ENCODE measurements around the gene RIMS4.

The RIMS4 gene

GRCh38 chr20:44736170-44737021 lies 74.0 kb downstream of the RIMS4 start:
- peak; percentile 38 for DNase-seq

- DNase-seq, result no peak
Observed at GRCh38 chr20:44735816-44736169, 74.6 kb downstream of the RIMS4 start.

DNA sequence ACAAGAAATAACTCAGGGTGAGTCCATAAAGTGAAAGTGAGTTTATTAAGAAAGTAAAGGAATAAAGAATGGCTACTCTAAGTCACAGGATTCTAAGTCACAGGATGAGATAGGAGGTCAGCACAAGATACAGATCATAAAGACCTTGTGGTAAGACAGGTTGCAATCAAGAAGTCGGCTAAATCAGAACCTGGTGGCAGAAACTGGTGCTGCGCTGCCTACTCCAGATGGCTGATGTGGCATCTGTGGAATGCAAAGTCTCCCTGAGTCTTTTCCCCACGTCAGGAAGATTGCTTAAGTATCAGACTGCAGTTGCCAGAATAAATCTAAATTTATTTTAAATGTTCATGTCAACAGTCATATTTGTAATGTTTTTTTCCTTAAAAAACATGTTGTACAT lies 75.4 kb downstream of the RIMS4 start:
- no peak for DNase-seq

GRCh38 chr20:44733341-44734069 lies 76.8 kb downstream of the RIMS4 start:
- DNase-seq, result peak; percentile 45

- no peak for DNase-seq
Observed at GRCh38 chr20:44732327-44732726, 78.0 kb downstream of the RIMS4 start.

DNA sequence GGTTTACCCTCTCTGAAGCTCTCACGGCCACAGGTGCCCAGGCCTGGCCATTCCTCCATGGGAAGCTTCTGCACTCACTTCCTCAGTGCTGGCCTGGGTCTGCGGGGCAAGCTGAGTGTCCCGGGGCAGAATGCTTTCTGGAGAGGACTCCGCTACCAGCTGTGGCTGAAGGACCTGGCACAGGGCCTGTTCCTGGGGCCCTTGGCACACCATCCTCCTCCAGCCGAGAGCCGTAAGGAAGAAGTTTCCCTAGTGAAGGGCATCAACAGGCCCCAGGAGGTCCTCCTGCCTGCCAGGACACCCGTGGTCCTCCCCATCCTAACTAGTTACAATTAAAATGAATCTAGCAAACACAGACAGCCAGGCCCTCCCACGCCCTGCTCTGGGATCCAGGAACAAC lies 78.7 kb downstream of the RIMS4 start:
- no peak for DNase-seq

- no peak for DNase-seq
Observed at GRCh38 chr20:44730441-44730840, 79.9 kb downstream of the RIMS4 start.

DNA sequence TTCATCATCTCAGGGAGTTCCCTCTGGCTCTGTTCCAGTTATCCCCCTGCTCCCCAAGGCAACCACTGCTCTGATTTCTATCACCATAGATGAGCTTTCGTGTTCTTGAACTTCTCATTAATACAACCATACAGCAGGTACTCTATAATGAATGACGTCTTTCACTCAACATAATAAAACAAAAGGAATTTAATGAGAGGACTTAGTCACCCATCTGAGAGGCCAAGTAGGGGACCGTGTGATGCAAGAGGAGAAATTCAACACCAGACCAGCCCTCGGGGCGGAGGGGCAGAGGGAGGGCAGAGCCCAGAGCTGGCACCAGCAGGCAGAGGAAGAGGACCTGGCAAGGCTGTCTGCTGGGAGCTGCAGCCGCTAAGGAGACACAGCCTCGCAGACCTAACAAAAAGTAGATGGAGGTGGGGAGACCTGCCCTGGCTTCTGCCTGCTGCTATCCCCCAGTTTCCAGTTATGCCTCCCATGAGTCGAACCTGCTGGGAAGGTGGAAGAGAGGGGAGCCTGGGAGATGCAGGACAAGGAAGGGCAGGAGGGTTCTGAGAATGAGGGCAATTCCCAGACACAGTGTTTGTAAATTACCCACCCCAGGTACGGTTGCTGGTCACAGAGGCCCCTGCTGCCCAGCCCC lies 81.4 kb downstream of the RIMS4 start:
- peak; percentile 43 for DNase-seq

DNA sequence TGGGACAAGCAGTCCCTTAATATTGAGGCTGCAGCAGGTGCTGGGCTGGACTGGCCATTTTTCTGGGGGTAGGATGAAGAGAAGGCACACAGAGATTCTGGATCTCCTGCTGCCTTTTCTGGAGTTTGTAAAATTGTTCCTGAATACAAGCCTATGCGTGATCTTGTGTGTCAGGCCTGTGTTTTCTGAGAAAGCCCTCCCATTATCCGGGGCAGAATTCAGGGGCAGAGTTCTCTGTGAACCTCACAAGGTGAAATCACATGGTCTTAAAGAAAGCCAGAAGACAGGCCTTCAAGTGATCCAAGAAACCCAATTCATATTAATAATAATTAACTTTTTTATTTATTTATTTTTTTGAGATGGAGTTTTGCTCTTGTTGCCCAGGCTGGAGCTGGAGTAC lies 82.7 kb downstream of the RIMS4 start:
- no peak for DNase-seq

DNA sequence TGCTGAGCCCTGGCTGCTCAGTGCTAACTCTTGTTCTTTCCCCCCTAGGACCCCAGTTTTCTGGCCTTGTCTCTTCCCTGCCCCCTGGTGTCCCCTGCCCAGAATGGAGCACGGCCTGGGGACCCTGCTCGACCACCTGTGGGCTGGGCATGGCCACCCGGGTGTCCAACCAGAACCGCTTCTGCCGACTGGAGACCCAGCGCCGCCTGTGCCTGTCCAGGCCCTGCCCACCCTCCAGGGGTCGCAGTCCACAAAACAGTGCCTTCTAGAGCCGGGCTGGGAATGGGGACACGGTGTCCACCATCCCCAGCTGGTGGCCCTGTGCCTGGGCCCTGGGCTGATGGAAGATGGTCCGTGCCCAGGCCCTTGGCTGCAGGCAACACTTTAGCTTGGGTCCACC lies 83.3 kb downstream of the RIMS4 start:
- no peak for DNase-seq

DNA sequence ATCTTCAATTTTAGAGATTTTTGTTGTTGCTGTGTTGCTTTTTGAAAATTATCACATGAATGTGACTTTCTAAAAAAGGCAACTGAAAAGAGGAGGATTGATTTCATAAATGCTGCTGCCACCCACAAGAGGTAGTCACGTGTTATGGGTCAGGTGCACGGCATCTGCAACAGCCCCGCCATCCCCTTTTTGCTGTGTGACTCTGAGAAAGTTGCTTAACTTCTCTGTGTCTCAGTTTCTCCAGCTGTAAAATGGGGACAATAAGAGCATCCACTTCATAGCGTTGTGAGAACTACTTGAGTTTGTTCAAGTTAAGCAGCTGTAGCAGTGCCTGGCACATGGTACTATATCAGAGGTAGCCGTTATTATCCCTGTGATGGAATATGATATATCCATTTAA lies 84.5 kb downstream of the RIMS4 start:
- DNase-seq, result no peak

DNA sequence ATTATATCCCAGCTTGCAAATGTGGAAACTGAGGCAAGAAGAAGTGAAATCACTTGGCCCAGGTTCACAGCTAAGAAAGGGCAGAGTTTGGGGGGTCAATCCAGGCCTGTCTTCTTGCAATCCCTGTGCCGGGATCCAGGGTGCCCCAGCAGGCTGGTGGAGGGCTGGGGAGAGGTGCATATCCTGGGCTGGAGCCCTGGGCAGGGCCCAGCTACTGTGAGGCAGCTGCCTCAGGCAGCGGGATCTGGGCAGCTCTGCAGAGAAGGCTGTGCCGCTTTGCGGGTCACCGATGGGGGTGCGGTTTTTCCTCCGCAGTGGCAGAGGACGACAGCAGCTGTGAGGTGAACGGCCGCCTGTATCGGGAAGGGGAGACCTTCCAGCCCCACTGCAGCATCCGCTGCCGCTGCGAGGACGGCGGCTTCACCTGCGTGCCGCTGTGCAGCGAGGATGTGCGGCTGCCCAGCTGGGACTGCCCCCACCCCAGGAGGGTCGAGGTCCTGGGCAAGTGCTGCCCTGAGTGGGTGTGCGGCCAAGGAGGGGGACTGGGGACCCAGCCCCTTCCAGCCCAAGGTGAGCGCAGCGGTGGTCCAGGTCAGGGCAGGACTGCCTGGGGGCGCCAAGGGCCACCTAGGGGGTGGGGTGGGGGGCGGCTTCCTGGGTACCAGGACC lies 85.8 kb downstream of the RIMS4 start:
- DNase-seq, result no peak

GRCh38 chr20:44723798-44724362 lies 86.5 kb downstream of the RIMS4 start:
- DNase-seq, result no peak

- DNase-seq, result no peak
Observed at GRCh38 chr20:44723391-44723790, 87.0 kb downstream of the RIMS4 start.

DNA sequence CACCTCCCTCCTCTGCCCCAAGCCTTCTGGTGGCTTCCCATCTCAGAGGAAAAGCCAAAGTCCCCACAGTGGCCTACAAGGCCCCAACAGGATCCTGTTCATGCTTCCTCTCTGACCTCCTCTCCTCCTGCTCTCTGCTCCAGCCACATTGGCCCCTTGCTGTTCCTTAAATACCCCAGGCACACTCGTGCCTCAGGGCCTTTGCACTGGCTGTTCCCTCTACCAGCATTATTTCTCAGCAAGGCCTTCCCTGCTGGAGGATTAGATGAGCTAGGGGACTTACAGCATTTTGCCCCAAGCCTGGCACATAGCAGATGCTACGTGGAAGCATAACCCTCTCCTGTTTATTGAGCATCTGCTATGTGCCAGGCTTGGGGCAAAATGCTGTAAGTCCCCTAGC lies 87.4 kb downstream of the RIMS4 start:
- no peak for DNase-seq

GRCh38 chr20:44721785-44722054 lies 88.6 kb downstream of the RIMS4 start:
- DNase-seq, result no peak

DNA sequence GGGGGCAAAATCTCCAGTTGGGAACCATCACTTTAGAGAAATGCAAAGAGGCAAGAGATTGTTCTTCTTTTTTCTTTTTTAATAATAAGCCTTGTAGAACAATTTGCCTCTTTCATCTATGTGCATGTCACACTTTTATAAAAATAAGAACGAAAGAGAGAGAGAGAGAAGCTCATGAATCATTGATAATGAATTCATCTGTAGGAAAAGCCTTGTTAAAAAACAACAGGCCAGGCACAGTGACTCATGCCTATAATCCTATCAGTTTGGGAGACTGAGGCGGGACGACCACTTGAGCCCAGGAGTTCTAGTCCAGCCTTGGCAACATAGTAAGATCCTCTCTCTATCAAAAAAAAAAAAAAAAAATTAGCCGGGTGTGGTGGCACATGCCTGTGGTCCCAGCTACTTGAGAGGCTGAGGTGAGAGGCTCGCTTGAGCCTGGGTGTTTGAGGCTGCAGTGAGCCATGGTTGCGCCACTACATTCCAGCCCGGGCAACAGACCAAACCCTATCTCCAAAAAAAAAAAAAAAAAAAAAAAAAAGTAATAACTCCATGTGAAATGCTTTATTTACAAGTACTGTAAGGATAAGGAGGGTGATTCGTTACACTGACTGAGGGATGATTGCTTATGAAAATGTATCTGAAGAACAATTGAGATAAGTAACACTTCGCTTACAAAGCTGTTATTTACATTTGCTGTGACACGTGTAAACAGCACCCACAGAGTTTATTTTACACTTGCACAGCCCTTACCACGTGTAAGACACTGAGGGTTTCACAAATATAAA lies 89.2 kb downstream of the RIMS4 start:
- no peak for DNase-seq

DNA sequence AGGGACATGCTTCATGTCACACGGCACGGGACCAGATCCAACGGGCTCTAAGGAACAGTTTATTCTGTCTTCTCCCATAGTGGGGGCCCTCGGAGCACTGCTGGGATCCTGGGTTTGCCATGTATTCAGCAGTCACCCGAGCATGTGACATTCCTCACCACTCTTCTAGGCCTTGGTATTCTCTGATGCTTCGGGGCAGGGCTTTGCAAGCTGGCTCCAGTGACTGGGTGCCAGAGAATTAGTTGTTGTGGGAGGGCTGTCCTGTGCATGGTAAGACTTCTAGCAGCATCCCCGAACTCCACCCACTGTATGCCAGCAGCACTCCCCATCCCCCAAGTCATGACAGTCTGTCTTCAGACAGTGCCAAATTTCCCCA lies 89.7 kb downstream of the RIMS4 start:
- no peak for DNase-seq

- DNase-seq, result no peak
Observed at GRCh38 chr20:44719841-44720240, 90.5 kb downstream of the RIMS4 start.

DNA sequence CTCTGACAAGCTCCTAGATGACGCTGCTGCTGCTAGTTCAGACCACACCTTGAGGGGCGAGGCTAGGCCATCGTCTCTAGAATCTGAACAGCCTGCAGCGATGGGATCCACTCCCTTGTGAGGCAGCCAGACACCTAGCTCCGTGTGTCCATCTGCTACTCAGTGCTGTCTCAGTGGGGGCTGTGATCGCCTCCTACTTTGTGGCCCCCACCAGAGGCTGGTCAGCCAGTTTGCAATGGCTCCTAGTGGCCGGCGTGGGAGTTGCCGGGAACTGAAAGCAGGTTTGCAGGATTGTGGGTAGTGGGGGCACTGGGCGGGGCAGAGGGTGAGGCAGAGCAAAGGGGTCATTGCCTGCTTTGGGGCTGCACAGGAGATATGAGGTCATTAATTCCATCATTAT lies 92.4 kb downstream of the RIMS4 start:
- no peak for DNase-seq

DNA sequence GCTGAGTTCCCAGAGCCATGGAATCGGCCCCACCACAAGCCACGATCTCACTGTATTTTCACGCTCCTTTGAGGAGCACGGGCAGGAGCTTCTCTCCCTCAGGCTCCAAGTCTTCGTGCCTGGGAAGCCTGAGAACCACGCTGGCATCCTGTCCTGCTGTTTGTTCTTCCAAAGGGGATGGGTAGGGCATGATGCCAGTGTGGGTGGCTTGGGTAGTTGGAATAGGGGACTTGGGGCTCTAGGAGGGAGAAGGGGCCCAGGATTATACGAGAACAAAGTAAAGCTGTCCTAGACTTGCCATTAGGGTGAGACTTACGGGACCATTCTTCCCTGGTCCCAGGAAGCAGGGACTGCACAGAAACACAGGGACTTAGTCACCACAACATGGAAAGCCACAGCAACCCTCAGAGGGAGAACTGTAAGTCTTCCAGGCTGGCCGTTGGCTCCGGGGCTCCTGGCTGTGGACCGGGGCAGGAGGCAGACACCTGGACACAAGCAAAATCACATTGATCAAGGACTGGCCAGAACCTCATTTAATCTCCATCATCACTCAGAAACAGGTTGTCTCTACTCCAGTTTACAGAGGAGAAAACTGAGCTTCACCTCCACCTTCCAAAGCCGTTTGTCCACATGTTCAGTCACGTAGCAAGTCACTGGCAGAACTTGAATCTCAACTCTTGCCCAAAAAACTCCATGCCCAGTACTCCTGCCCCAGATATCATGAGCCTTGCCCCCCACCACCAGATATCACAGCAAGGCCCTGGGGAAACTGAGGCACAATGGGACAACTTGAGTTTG lies 93.8 kb downstream of the RIMS4 start:
- DNase-seq, result no peak

Measured in NCI-H146 (cell line).